Psoas muscle (tissue), 8 donors: ENCODE results near the gene PPL. TPM values are rescaled to one million over a fixed set of nuclear protein-coding genes. Genes with fewer than 3 reads are reported as not detected.

Source experiments
- ATAC-seq, 4 donors: fragments of 200-7000 bp; cut with Tn5 transposase; one replicate each; pipeline ENCODE4 v1.9.1; 2020; ENCODE audit warnings: moderate library complexity in 3 of 4, mild to moderate bottlenecking in 2 of 4
- DNase-seq, 2 donors: peaks; one replicate each; pipeline ENCODE4 v3.0.0-alpha.2; 2020
- H3K27ac ChIP-seq: fragments of 200-600 bp; one replicate; pipeline ENCODE4 v1.8.0; 2022
- H3K27me3 ChIP-seq, 3 donors: fragments of 200-600 bp in 1 of 3; one replicate each; pipeline versions ENCODE4 v1.6.1 to v1.8.0; 2013 to 2022; ENCODE audit warnings: low read length in 2 of 3, mild to moderate bottlenecking in 2 of 3, moderate library complexity in 1 of 3; ENCODE audit not compliant: insufficient read depth in 3 of 3
- H3K36me3 ChIP-seq, 2 donors: fragments of 200-600 bp in 1 of 2; one replicate each; pipeline versions ENCODE4 v1.6.1 to v1.8.0; 2013 to 2022; ENCODE audit warnings: low read depth in 1 of 2, mild to moderate bottlenecking in 1 of 2, moderate library complexity in 1 of 2; ENCODE audit not compliant: insufficient read depth in 1 of 2
- H3K4me1 ChIP-seq: fragments of 200-600 bp; one replicate; pipeline ENCODE4 v1.8.0; 2022
- H3K4me3 ChIP-seq: fragments of 200-600 bp; one replicate; pipeline ENCODE4 v1.8.0; 2022; ENCODE audit warnings: mild to moderate bottlenecking
- H3K9me3 ChIP-seq: fragments of 200-600 bp; one replicate; pipeline ENCODE4 v1.8.0; 2022
- WGBS, 3 donors: extraction: QIAGEN DNeasy Blood & Tissue Kit; methylation state at CpG; one replicate each; pipeline versions ENCODE4 v1.1.6 to v1.1.7; 2013; 5-methylcytosine and 5-hydroxymethylcytosine counted together
- intact Hi-C, 2 donors: fragments of 100-400 bp; cut with DNase I; formaldehyde crosslinking; loops; one replicate each; pipeline versions ENCODE4 v1.11.0 to v1.14.2; 2022
- polyA plus RNA-seq, 3 donors: library from polyadenylated mRNA; stranded (reverse); fragments of 200-250 nt; gene quantifications; one replicate each; pipeline ENCODE4 v1.2.3, GENCODE V29; 2013
- total RNA-seq, 4 donors: library from RNA; stranded (reverse); fragmentation: NEBNext Ultra II Directional in 2 of 4; extraction: Animal tissue kit (Norgen Biotek cat#: 25700) in 2 of 4; gene quantifications; one replicate each; pipeline versions ENCODE4 v1.2.1 to v1.2.4, GENCODE V29; 2021 to 2023
- TF ChIP-seq, protein P1 (sequence below): fragments of 200-600 bp; IDR thresholded peaks from one replicate; pipeline ENCODE4 v1.8.0; 2022; ENCODE audit warnings: antibody characterized with exemption
- donor health status: healthy with polysubstance abuse.
- donor health status: DM: no; HTN: no; CAD: no; lungs with moderate emphysema.
- donor health status: Bipolar disorder and iron deficiency.
- donor health status: healthy.
- donor health status: DM: yes; HTN: yes; CAD: no.
- donor health status: DM: no; HTN: no; CAD: no.
- donor health status: DM: no; HTN: no; CAD: no.
- donor health status: DM: yes; HTN: yes; CAD: no.

Gene PPL
- total and polyA plus RNA-seq, 7 donors = 2.4 to 7.2 (median 4.4) TPM

DNA sequence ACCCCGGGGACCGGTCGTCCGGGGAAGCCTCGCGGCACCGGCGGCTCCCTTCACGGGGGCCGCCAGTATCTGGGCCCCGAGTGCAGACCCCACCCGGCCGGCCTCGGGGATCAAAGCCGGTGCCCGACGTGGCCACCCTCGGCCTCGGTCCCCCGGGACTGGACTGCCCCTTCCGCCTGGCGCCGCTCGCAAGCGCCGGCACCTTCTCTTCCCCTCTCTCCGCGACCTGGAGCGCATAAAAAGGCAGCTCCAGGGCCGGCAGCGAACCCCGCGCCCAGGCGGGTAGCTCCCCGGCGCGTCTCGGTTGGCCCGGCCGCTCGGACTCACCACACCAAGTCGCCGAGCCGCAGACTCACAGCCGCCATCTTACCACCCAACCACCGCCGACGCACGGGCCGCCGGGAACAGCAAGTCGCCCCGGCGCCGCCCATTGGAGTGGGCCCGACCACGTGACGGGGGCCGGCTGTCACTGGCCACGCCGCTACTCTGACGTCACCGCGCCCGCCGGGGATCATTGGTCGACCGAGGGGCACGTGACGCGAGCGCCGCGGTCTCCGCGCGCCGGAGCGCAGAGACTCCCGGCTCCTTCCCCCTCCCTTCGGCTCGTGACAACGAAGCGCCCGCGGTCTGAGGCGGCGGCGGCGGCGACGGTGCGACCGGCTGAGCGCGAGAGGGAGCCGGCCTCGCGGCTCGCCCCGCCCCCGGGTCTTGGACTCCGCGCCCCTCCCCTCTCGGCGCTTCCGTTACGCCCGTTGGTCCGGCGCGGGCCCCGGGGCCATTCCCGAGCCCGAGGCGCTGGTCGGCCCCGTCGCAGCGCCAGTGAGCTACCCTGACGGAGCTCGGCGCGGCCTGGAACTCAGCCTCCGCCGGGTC, 89.8 kb downstream of the PPL start, which contains the start of the genes GLYR1 and UBN1:
TSS of gene GLYR1 (minus strand) at position 388 of the 873 bp plus-strand sequence. CDS start at position 365, 23 bp downstream.
TSS of gene UBN1 (plus strand) at position 581 of the 873 bp plus-strand sequence. CDS start 5,437 bp downstream, outside the sequence.
- Histone ChIP-seq H3K4me3 (peak within 1 kb of the TSS; percentile 98), H3K9me3 (no peaks in the 10 kb centered on the region), H3K27me3 (no peaks in the 10 kb centered on the region), H3K27ac (peak within 1 kb of the TSS; percentile 99), H3K36me3 (peaks cover 2 to 41% of the 10 kb centered on the region in 2 donors), H3K4me1 (peaks cover 56% of the 10 kb centered on the region)
- intact Hi-C loops = loop anchor here (5.0 to 10.0 kb wide), 2 partner anchors 82 to 110 kb away; partner anchors contain the start of genes SEC14L5 (in 1 of the 2) and ZNF500 (in 1 of the 2)
- peak; percentile 100 for DNase-seq
- TF ChIP-seq, protein P1, sequence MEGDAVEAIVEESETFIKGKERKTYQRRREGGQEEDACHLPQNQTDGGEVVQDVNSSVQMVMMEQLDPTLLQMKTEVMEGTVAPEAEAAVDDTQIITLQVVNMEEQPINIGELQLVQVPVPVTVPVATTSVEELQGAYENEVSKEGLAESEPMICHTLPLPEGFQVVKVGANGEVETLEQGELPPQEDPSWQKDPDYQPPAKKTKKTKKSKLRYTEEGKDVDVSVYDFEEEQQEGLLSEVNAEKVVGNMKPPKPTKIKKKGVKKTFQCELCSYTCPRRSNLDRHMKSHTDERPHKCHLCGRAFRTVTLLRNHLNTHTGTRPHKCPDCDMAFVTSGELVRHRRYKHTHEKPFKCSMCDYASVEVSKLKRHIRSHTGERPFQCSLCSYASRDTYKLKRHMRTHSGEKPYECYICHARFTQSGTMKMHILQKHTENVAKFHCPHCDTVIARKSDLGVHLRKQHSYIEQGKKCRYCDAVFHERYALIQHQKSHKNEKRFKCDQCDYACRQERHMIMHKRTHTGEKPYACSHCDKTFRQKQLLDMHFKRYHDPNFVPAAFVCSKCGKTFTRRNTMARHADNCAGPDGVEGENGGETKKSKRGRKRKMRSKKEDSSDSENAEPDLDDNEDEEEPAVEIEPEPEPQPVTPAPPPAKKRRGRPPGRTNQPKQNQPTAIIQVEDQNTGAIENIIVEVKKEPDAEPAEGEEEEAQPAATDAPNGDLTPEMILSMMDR = no peak
- peak; percentile 95 to 96 (median 96) for ATAC-seq
- 0 to 1% (median 0%) methylated on average over 75 to 126 of the region's 126 CpGs for WGBS, 3 donors

DNA sequence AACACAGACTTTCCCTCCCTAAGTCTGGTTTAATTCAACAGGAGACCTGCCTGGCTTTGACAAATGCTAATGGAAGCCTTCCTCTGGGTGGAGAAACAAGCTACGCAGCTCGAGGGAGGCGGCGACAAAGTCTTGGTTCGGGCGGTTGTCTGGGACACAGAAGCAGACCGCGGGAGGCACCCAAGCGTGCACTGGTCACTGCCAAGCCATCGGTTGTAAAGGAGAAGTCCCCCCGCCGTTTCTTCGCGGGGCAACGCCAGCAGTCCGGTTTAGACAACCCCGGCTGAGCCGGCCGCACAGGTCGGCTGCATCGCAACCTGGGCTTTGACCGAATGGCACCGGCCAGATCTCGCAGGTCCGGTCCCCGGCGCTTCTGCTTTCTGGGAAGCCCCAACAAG, 90.4 kb downstream of the PPL start:
- ATAC-seq (peak; percentile 14 to 49 (median 28)), DNase-seq (peak; percentile 48 to 80)
- Histone ChIP-seq H3K4me3 (peak overlapping the region; percentile 98), H3K27me3 (no peaks in the 10 kb centered on the region), H3K9me3 (no peaks in the 10 kb centered on the region), H3K36me3 (peaks cover 4 to 48% of the 10 kb centered on the region in 2 donors), H3K4me1 (peaks cover 52% of the 10 kb centered on the region), H3K27ac (peak overlapping the region; percentile 99)
- intact Hi-C loops = loop anchor here (5.0 to 10.0 kb wide), 2 partner anchors 82 to 111 kb away; partner anchors contain the start of genes SEC14L5 (in 1 of the 2) and ZNF500 (in 1 of the 2)
- TF ChIP-seq, protein P1 = no peak
- WGBS, 3 donors = 0 to 2% (median 0%) methylated on average over 21 to 27 of the region's 27 CpGs

DNA sequence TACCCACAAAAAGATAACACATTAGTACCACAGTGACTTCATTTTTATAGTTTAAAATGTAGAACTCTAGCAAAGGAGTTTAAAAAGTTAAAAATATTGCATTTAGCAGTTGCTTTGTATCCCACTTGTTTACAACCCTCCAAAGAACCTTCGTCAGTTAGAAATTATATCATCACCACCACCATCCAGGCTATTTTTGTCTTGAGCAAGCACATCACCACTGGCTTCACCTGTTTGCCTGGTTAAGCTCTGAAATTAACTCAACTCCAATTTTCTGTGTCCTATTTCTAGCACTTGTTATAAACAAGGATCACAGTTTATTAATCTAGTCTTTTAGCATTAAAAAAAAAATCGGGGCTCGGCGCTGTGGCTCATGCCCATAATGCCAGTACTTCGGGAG, 96.0 kb downstream of the PPL start:
- H3K27me3 ChIP-seq = no peaks in the 10 kb centered on the region
- no peaks in the 10 kb centered on the region for H3K9me3 ChIP-seq
- ATAC-seq (peak in 3 of 4 donors; percentile 48 to 78 (median 77)), DNase-seq (no peak)
- peak overlapping the region; percentile 30 for H3K4me3 ChIP-seq
- peaks cover 43% of the 10 kb centered on the region for H3K4me1 ChIP-seq
- TF ChIP-seq, protein P1 = no peak
- 47 to 65% (median 55%) methylated on average over 5 of the region's 5 CpGs for WGBS, 3 donors
- intact Hi-C loops = loop anchor here in 1 of 2 donors (10.0 kb wide), 1 partner anchor 76 kb away; the partner anchor contains the start of gene ZNF500
- H3K27ac ChIP-seq = peak overlapping the region; percentile 84
- peaks cover 14 to 100% of the 10 kb centered on the region in 2 donors for H3K36me3 ChIP-seq

DNA sequence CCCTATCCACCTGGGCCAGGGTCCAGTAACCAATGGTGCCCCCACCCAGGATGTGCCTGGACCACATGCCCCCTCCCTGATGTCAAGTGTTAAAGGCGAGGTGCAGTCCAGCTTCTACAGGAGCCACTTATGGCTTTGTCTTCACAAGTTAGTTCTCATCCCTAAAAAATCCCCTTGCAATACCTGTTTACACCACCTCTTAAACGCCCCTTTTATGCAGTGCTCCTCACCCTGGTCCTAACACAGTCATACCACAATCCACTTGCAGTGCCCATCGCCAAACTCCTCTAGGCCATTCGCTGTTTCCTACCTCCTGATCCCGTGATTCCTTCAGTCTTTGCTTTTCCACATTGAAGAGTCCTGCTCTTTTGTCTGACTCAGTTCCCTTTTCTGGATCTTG, 97.0 kb downstream of the PPL start:
- TF ChIP-seq, protein P1 = no peak
- no peak for ATAC-seq
- Histone ChIP-seq H3K4me1 (peaks cover 32% of the 10 kb centered on the region), H3K27me3 (no peaks in the 10 kb centered on the region), H3K9me3 (no peaks in the 10 kb centered on the region), H3K36me3 (peaks cover 14 to 99% of the 10 kb centered on the region in 2 donors), H3K27ac (peak overlapping the region; percentile 84), H3K4me3 (no peak overlapping the region)
- WGBS, 3 donors = 92 to 93% (median 93%) methylated on average over 5 of the region's 5 CpGs
- intact Hi-C loops = loop anchor here in 1 of 2 donors (10.0 kb wide), 1 partner anchor 75 kb away; the partner anchor contains the start of gene ZNF500
- DNase-seq = no peak
